Measurements from ENCODE around the gene GRID2. TPM values are rescaled to one million over a fixed set of nuclear protein-coding genes. Genes with fewer than 3 reads are reported as not detected.

The GRID2 gene
- total and polyA plus RNA-seq, 2 donors (not counting 1 experiment from before 2014, with no cell fraction given): under 0.01 to 0.02 TPM

GRCh38 chr4:92847026-92847425, 543.3 kb downstream of the GRID2 start:
- Histone ChIP-seq H3K27me3 (ENCODE audit: control insufficient read depth, insufficient read depth, low read length) (no peaks in the 10 kb centered on the region), H4K20me1 (ENCODE audit: control insufficient read depth, extremely low read depth, insufficient read depth, low read length) (no peaks in the 10 kb centered on the region), H3K4me1 (ENCODE audit: control insufficient read depth, extremely low read depth, insufficient read depth, low read length) (no peaks in the 10 kb centered on the region), H3K4me3 (replicated peaks in 1 of 4; ENCODE audit: control extremely low read depth in 1 of 4, insufficient read depth in 1 of 4, low read depth in 3 of 4, low read length in 4 of 4) (no peak overlapping the region), H3K9ac (ENCODE audit: insufficient read depth, low read length) (no peak overlapping the region), H2AFZ (ENCODE audit: low read length) (no peak overlapping the region), H3K36me3 (ENCODE audit: control insufficient read depth, insufficient read depth, low read length) (no peaks in the 10 kb centered on the region), H3K79me2 (ENCODE audit: control insufficient read depth, insufficient read depth, low read length) (no peaks in the 10 kb centered on the region), H3K9me3 (ENCODE audit: control insufficient read depth, insufficient read depth, low read depth, low read length) (no peaks in the 10 kb centered on the region), H3K27ac (ENCODE audit: insufficient read depth, low read length) (no peak overlapping the region), H3K4me2 (ENCODE audit: extremely low read depth, insufficient read depth, low read length) (no peak overlapping the region)
- DNase-seq (ENCODE audit: low read depth in 2 of 2): no peak
- TF ChIP-seq EZH2 (IDR thresholded peaks at IDR 0.05; ENCODE audit: low read length, missing control alignments) (no peak), CTCF (conservative IDR thresholded peaks at IDR 0.05 in 1 of 2, IDR thresholded peaks at IDR 0.05 in 1 of 2; ENCODE audit: low read depth in 1 of 2, low read length in 2 of 2) (no peak)

GRCh38 chr4:92862509-92862908, 558.7 kb downstream of the GRID2 start:
- H3K4me1 ChIP-seq (ENCODE audit: control insufficient read depth, extremely low read depth, insufficient read depth, low read length): no peaks in the 10 kb centered on the region
- H3K27ac ChIP-seq (ENCODE audit: insufficient read depth, low read length): no peak overlapping the region
- no peak overlapping the region for H2AFZ ChIP-seq (ENCODE audit: low read length)
- H3K79me2 ChIP-seq (ENCODE audit: control insufficient read depth, insufficient read depth, low read length): no peaks in the 10 kb centered on the region
- no peak for DNase-seq (ENCODE audit: low read depth in 2 of 2)
- no peaks in the 10 kb centered on the region for H4K20me1 ChIP-seq (ENCODE audit: control insufficient read depth, extremely low read depth, insufficient read depth, low read length)
- no peaks in the 10 kb centered on the region for H3K27me3 ChIP-seq (ENCODE audit: control insufficient read depth, insufficient read depth, low read length)
- H3K36me3 ChIP-seq (ENCODE audit: control insufficient read depth, insufficient read depth, low read length): no peaks in the 10 kb centered on the region
- no peaks in the 10 kb centered on the region for H3K9me3 ChIP-seq (ENCODE audit: control insufficient read depth, insufficient read depth, low read depth, low read length)
- H3K4me2 ChIP-seq (ENCODE audit: extremely low read depth, insufficient read depth, low read length): no peak overlapping the region
- no peak overlapping the region for H3K4me3 ChIP-seq (replicated peaks in 1 of 4; ENCODE audit: control extremely low read depth in 1 of 4, insufficient read depth in 1 of 4, low read depth in 3 of 4, low read length in 4 of 4)
- TF ChIP-seq EZH2 (IDR thresholded peaks at IDR 0.05; ENCODE audit: low read length, missing control alignments) (no peak), CTCF (conservative IDR thresholded peaks at IDR 0.05 in 1 of 2, IDR thresholded peaks at IDR 0.05 in 1 of 2; ENCODE audit: low read depth in 1 of 2, low read length in 2 of 2) (no peak)
- no peak overlapping the region for H3K9ac ChIP-seq (ENCODE audit: insufficient read depth, low read length)

DNA sequence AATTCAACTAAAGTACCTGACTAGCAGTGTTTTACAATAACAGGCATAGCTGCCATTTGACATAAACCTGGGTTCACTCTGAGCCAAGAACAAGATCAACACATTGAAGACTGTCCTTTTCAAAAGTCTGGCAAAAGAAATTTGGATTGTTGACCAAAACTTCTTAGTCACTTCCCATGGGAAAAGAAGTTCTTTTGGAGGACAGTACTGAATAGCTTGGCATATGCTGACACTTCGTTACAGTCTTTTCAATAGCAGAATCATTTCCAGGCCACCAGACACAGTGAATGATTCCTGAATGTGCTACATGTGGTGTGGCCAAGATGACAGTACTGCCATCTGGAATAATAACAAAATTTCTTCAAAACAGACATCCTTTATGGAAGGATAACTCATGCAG, 560.3 kb downstream of the GRID2 start:
- no peaks in the 10 kb centered on the region for H3K27me3 ChIP-seq (ENCODE audit: control insufficient read depth, insufficient read depth, low read length)
- H3K36me3 ChIP-seq (ENCODE audit: control insufficient read depth, insufficient read depth, low read length): no peaks in the 10 kb centered on the region
- H3K4me2 ChIP-seq (ENCODE audit: extremely low read depth, insufficient read depth, low read length): no peak overlapping the region
- no peak for DNase-seq (ENCODE audit: low read depth in 2 of 2)
- TF ChIP-seq CTCF (conservative IDR thresholded peaks at IDR 0.05 in 1 of 2, IDR thresholded peaks at IDR 0.05 in 1 of 2; ENCODE audit: low read depth in 1 of 2, low read length in 2 of 2): no peak
- no peak for TF ChIP-seq EZH2 (IDR thresholded peaks at IDR 0.05; ENCODE audit: low read length, missing control alignments)
- H3K9me3 ChIP-seq (ENCODE audit: control insufficient read depth, insufficient read depth, low read depth, low read length): no peaks in the 10 kb centered on the region
- H2AFZ ChIP-seq (ENCODE audit: low read length): no peak overlapping the region
- no peak overlapping the region for H3K27ac ChIP-seq (ENCODE audit: insufficient read depth, low read length)
- H3K4me1 ChIP-seq (ENCODE audit: control insufficient read depth, extremely low read depth, insufficient read depth, low read length): no peaks in the 10 kb centered on the region
- no peak overlapping the region for H3K9ac ChIP-seq (ENCODE audit: insufficient read depth, low read length)
- H3K4me3 ChIP-seq (replicated peaks in 1 of 4; ENCODE audit: control extremely low read depth in 1 of 4, insufficient read depth in 1 of 4, low read depth in 3 of 4, low read length in 4 of 4): no peak overlapping the region
- H3K79me2 ChIP-seq (ENCODE audit: control insufficient read depth, insufficient read depth, low read length): no peaks in the 10 kb centered on the region
- no peaks in the 10 kb centered on the region for H4K20me1 ChIP-seq (ENCODE audit: control insufficient read depth, extremely low read depth, insufficient read depth, low read length)

All from fibroblast of lung (primary cell).